ENCODE data around the gene NMT1. TPM values are rescaled to one million over a fixed set of nuclear protein-coding genes. Genes with fewer than 3 reads are reported as not detected.

Gene NMT1
- total RNA-seq, 2 donors from 2014 or later, result 122 to 136 TPM

- Histone ChIP-seq H3K4me3 (ENCODE audit: low read length) (no peak overlapping the region), H3K27ac (ENCODE audit: low read depth, low read length) (peak overlapping the region; percentile 12), H3K9me3 (ENCODE audit: control insufficient read depth, low read length) (no peaks in the 10 kb centered on the region), H3K4me1 (ENCODE audit: control insufficient read depth, insufficient read depth, low read length) (no peaks in the 10 kb centered on the region), H3K27me3 (ENCODE audit: control insufficient read depth, insufficient read depth, low read length, poor library complexity, severe bottlenecking) (no peaks in the 10 kb centered on the region), H3K36me3 (ENCODE audit: control insufficient read depth, insufficient read depth, low read length) (peaks cover 38% of the 10 kb centered on the region), H3K9ac (ENCODE audit: extremely low read depth, low read length, poor library complexity, severe bottlenecking) (no peak overlapping the region)
- Mint-ChIP-seq H3K9me3 (no peaks in the 10 kb centered on the region), H3K27me3 (ENCODE audit: insufficient read depth) (no peaks in the 10 kb centered on the region), H3K27ac (peak overlapping the region; percentile 74), H3K4me1 (no peaks in the 10 kb centered on the region), H3K4me3 (no peak overlapping the region), H3K36me3 (ENCODE audit: low read depth) (peaks cover 30% of the 10 kb centered on the region)
- DNase-seq, result no peak
- TF ChIP-seq CTCF (conservative IDR thresholded peaks at IDR 0.05), result no peak
- WGBS, 2 experiments (ENCODE audit: insufficient coverage in 1 of 2, insufficient read length in 1 of 2), result 90 to 94% methylated on average over 7 to 12 of the region's 12 CpGs
Measured at GRCh38 chr17:45108595-45109521, 47.7 kb downstream of the NMT1 start.

GRCh38 chr17:45110676-45111611 is 49.8 kb downstream of the NMT1 start:
- H3K27ac Mint-ChIP-seq, result peak overlapping the region; percentile 30
- H3K4me1 Mint-ChIP-seq, result no peaks in the 10 kb centered on the region
- H3K4me3 Mint-ChIP-seq, result no peak overlapping the region
- no peaks in the 10 kb centered on the region for H3K27me3 ChIP-seq (ENCODE audit: control insufficient read depth, insufficient read depth, low read length, poor library complexity, severe bottlenecking)
- no peaks in the 10 kb centered on the region for H3K4me1 ChIP-seq (ENCODE audit: control insufficient read depth, insufficient read depth, low read length)
- H3K36me3 ChIP-seq (ENCODE audit: control insufficient read depth, insufficient read depth, low read length), result peaks cover 19% of the 10 kb centered on the region
- 88 to 93% methylated on average over 11 to 16 of the region's 16 CpGs for WGBS, 2 experiments (ENCODE audit: insufficient coverage in 1 of 2, insufficient read length in 1 of 2)
- no peaks in the 10 kb centered on the region for H3K9me3 ChIP-seq (ENCODE audit: control insufficient read depth, low read length)
- H3K36me3 Mint-ChIP-seq (ENCODE audit: low read depth), result peaks cover 14% of the 10 kb centered on the region
- no peaks in the 10 kb centered on the region for H3K9me3 Mint-ChIP-seq
- H3K4me3 ChIP-seq (ENCODE audit: low read length), result no peak overlapping the region
- no peak overlapping the region for H3K9ac ChIP-seq (ENCODE audit: extremely low read depth, low read length, poor library complexity, severe bottlenecking)
- peak overlapping the region; percentile 73 for H3K27ac ChIP-seq (ENCODE audit: low read depth, low read length)
- DNase-seq, result peak; percentile 59
- no peaks in the 10 kb centered on the region for H3K27me3 Mint-ChIP-seq (ENCODE audit: insufficient read depth)
- no peak for TF ChIP-seq CTCF (conservative IDR thresholded peaks at IDR 0.05)

GRCh38 chr17:45111850-45112249 is 50.7 kb downstream of the NMT1 start:
- peaks cover 10% of the 10 kb centered on the region for H3K36me3 ChIP-seq (ENCODE audit: control insufficient read depth, insufficient read depth, low read length)
- TF ChIP-seq CTCF (conservative IDR thresholded peaks at IDR 0.05), result no peak
- WGBS, 2 experiments (ENCODE audit: insufficient coverage in 1 of 2, insufficient read length in 1 of 2), result 88 to 95% methylated on average over 1 to 11 of the region's 11 CpGs

More at GRCh38 chr17:45111850-45112249, 50.7 kb downstream of the NMT1 start:
- no peaks in the 10 kb centered on the region for H3K9me3 ChIP-seq (ENCODE audit: control insufficient read depth, low read length)
- H3K27me3 ChIP-seq (ENCODE audit: control insufficient read depth, insufficient read depth, low read length, poor library complexity, severe bottlenecking), result no peaks in the 10 kb centered on the region
- no peaks in the 10 kb centered on the region for H3K9me3 Mint-ChIP-seq
- peak overlapping the region; percentile 58 for H3K27ac Mint-ChIP-seq
- H3K4me1 ChIP-seq (ENCODE audit: control insufficient read depth, insufficient read depth, low read length), result no peaks in the 10 kb centered on the region
- no peak overlapping the region for H3K9ac ChIP-seq (ENCODE audit: extremely low read depth, low read length, poor library complexity, severe bottlenecking)
- H3K27ac ChIP-seq (ENCODE audit: low read depth, low read length), result no peak overlapping the region
- H3K4me3 Mint-ChIP-seq, result no peak overlapping the region
- no peaks in the 10 kb centered on the region for H3K27me3 Mint-ChIP-seq (ENCODE audit: insufficient read depth)
- no peak for DNase-seq
- H3K4me1 Mint-ChIP-seq, result no peaks in the 10 kb centered on the region
- H3K36me3 Mint-ChIP-seq (ENCODE audit: low read depth), result peaks cover 7% of the 10 kb centered on the region
- H3K4me3 ChIP-seq (ENCODE audit: low read length), result no peak overlapping the region
